HL-60 (cell line): ENCODE results near the gene WDR49.
A peak's percentile ranks its signal among the peaks of the same experiment; 100 is the strongest.

Experiments
- DNase-seq, 2 experiments: peaks; one replicate each; pipeline ENCODE4 v3.0.0-alpha.2; 2010 to 2020; ENCODE audit warnings: low read depth in 1 of 2, low spot score in 1 of 2
- H3K27ac ChIP-seq: fragments of 250-450 bp; sonication (Bioruptor Pico); replicated peaks from 2 replicates; pipeline ENCODE4 v1.5.1; 2020; ENCODE audit warnings: mild to moderate bottlenecking, moderate library complexity
- H3K27me3 ChIP-seq: fragments of 250-450 bp; sonication (Bioruptor Pico); 2 replicates; pipeline ENCODE4 v1.5.1; 2021; ENCODE audit warnings: mild to moderate bottlenecking, moderate library complexity; ENCODE audit not compliant: insufficient read depth, poor library complexity, severe bottlenecking
- H3K4me3 ChIP-seq: replicated peaks from 2 replicates; pipeline ENCODE4 v1.5.1; 2011; ENCODE audit warnings: mild to moderate bottlenecking, control low read depth, low read length; ENCODE audit not compliant: insufficient read depth
- GABPA ChIP-seq: IDR thresholded peaks from 2 replicates; pipeline ENCODE4 v1.6.1; 2012; ENCODE audit warnings: low read depth
- POLR2AphosphoS5 ChIP-seq: IDR thresholded peaks from 2 replicates; pipeline ENCODE4 v1.6.1; 2012; ENCODE audit warnings: low read depth
- REST ChIP-seq: IDR thresholded peaks from 2 replicates; pipeline ENCODE4 v1.6.1; 2012; ENCODE audit warnings: low read depth; ENCODE audit not compliant: insufficient replicate concordance
- SPI1 ChIP-seq: IDR thresholded peaks from 2 replicates; pipeline ENCODE4 v1.6.1; 2012; ENCODE audit warnings: low read depth, mild to moderate bottlenecking, borderline replicate concordance
- long read RNA-seq: library from polyadenylated mRNA; unstranded; transcript quantifications from one replicate; pipeline ENCODE4 v2.0.0, GENCODE V29; 2020
- TF ChIP-seq, protein P1 (sequence below): IDR thresholded peaks from one replicate; pipeline ENCODE4 v1.5.1; 2011; ENCODE audit warnings: low read length, control low read depth, inconsistent platforms; ENCODE audit not compliant: insufficient read depth

WDR49 gene
- long read RNA-seq, partial matches to known transcripts, result 0 of 1 reads
- long read RNA-seq, other reads (novel, unspliced or antisense), result 1 of 1 reads

DNA sequence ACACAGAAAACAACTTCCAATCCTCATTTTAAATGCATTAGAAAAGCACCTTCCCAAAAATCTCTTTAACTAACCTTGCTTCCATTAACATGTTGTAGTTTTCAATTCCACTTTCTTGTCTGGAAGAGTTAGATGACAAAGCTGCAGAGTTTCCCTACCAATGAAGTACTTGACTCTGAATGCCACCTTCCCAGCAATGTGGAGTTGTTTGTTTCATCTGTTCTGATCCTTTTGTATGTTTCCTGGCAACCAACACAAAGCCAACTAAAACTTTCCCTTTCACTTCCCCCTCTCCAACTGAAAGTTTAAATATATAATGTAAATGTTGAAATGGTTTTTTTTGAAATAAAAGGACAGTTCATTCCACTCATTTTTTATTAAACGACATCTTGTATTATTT, at the start of gene WDR49:
WDR49 (minus strand) TSS at position 183 of the 400 bp plus-strand sequence. CDS start 517 bp downstream, outside the sequence.
- no peaks in the 10 kb centered on the region for H3K27me3 ChIP-seq
- TF ChIP-seq REST, result no peak
- TF ChIP-seq SPI1, result no peak
- TF ChIP-seq GABPA, result no peak
- no peak for TF ChIP-seq POLR2AphosphoS5
- TF ChIP-seq, protein P1, sequence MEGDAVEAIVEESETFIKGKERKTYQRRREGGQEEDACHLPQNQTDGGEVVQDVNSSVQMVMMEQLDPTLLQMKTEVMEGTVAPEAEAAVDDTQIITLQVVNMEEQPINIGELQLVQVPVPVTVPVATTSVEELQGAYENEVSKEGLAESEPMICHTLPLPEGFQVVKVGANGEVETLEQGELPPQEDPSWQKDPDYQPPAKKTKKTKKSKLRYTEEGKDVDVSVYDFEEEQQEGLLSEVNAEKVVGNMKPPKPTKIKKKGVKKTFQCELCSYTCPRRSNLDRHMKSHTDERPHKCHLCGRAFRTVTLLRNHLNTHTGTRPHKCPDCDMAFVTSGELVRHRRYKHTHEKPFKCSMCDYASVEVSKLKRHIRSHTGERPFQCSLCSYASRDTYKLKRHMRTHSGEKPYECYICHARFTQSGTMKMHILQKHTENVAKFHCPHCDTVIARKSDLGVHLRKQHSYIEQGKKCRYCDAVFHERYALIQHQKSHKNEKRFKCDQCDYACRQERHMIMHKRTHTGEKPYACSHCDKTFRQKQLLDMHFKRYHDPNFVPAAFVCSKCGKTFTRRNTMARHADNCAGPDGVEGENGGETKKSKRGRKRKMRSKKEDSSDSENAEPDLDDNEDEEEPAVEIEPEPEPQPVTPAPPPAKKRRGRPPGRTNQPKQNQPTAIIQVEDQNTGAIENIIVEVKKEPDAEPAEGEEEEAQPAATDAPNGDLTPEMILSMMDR, result no peak
- DNase-seq, result peak in 1 of 2 experiments; percentile 64
- no peak within 1 kb of the TSS for H3K4me3 ChIP-seq
- H3K27ac ChIP-seq, result peak within 1 kb of the TSS; percentile 39

DNA sequence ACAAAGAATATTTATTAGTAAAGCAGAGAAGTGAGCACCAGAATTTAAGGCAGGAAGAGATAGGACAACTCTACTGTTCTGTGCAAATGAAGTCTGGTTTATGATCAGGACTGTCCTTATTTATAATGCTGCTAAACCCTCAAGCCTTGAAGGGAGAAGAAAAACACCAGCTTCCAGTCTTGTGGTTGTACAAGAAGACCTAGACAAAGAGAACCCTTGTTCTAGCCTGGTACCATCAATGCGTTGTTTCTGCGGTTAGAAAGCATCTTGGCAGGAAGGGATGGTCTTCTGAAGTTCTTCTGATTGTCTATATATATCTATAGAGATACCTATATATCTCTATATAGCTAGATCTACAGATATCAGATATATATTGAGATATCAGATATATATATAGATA, 47.2 kb upstream of the WDR49 start:
- no peaks in the 10 kb centered on the region for H3K27me3 ChIP-seq
- no peak overlapping the region for H3K4me3 ChIP-seq
- TF ChIP-seq REST (no peak), SPI1 (no peak), GABPA (no peak), POLR2AphosphoS5 (no peak)
- TF ChIP-seq, protein P1, result no peak
- DNase-seq, result no peak
- no peak overlapping the region for H3K27ac ChIP-seq

DNA sequence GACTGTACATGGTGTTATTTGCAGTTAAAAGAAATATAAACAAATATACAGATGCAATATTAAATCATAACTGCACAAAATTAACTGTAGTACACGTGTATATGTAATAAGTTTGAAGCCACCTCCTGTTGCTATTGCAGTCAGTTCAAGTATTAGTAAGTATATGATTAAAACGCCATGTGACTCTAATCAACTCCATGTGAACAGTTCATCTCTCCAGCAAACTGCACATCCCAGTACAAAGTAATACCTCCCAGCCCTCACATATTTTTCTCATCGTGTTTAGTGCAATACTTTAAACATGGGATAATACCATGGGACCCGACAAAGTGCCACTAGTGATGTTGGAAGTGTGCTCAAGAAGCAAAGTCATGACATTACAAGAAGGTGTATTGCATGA, 46.3 kb upstream of the WDR49 start:
- TF ChIP-seq GABPA, result no peak
- TF ChIP-seq POLR2AphosphoS5, result no peak
- no peak for TF ChIP-seq SPI1
- no peak for TF ChIP-seq REST
- TF ChIP-seq, protein P1, result no peak
- Histone ChIP-seq H3K4me3 (no peak overlapping the region), H3K27ac (no peak overlapping the region), H3K27me3 (no peaks in the 10 kb centered on the region)
- DNase-seq, result no peak
